ENCODE measurements around the gene PHIP. TPM values are rescaled to one million over a fixed set of nuclear protein-coding genes. Genes with fewer than 3 reads are reported as not detected.

Gene PHIP
- total and polyA plus RNA-seq, 8 donors: 27.3 to 82.2 (median 69.2) TPM

- DNase-seq: no peak
- no peaks in the 10 kb centered on the region for H3K27me3 ChIP-seq
- no peak overlapping the region for H3K4me3 ChIP-seq
- no peak for ATAC-seq
- TF ChIP-seq, protein P1, sequence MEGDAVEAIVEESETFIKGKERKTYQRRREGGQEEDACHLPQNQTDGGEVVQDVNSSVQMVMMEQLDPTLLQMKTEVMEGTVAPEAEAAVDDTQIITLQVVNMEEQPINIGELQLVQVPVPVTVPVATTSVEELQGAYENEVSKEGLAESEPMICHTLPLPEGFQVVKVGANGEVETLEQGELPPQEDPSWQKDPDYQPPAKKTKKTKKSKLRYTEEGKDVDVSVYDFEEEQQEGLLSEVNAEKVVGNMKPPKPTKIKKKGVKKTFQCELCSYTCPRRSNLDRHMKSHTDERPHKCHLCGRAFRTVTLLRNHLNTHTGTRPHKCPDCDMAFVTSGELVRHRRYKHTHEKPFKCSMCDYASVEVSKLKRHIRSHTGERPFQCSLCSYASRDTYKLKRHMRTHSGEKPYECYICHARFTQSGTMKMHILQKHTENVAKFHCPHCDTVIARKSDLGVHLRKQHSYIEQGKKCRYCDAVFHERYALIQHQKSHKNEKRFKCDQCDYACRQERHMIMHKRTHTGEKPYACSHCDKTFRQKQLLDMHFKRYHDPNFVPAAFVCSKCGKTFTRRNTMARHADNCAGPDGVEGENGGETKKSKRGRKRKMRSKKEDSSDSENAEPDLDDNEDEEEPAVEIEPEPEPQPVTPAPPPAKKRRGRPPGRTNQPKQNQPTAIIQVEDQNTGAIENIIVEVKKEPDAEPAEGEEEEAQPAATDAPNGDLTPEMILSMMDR (IDR thresholded peaks at IDR 0.05): no peak
- peaks cover 0 to 8% of the 10 kb centered on the region in 2 donors for H3K36me3 ChIP-seq
- peaks cover 8 to 62% of the 10 kb centered on the region in 2 donors for H3K4me1 ChIP-seq
- H3K27ac ChIP-seq: no peak overlapping the region
- no peaks in the 10 kb centered on the region for H3K9me3 ChIP-seq
- intact Hi-C loops (cut with DNase I): no loop called here
These were observed 6.5 kb downstream of the PHIP start for GRCh38 chr6:79071547-79071946.

GRCh38 chr6:79070206-79070825 lies 7.7 kb downstream of the PHIP start:
- Histone ChIP-seq H3K27ac (no peak overlapping the region), H3K27me3 (no peaks in the 10 kb centered on the region), H3K4me1 (peaks cover 8 to 51% of the 10 kb centered on the region in 2 donors), H3K36me3 (peaks cover 0 to 8% of the 10 kb centered on the region in 2 donors), H3K4me3 (no peak overlapping the region), H3K9me3 (no peaks in the 10 kb centered on the region)
- ATAC-seq (peak; percentile 43), DNase-seq (no peak)
- intact Hi-C loops (cut with DNase I): no loop called here
- TF ChIP-seq, protein P1 (IDR thresholded peaks at IDR 0.05): no peak

DNA sequence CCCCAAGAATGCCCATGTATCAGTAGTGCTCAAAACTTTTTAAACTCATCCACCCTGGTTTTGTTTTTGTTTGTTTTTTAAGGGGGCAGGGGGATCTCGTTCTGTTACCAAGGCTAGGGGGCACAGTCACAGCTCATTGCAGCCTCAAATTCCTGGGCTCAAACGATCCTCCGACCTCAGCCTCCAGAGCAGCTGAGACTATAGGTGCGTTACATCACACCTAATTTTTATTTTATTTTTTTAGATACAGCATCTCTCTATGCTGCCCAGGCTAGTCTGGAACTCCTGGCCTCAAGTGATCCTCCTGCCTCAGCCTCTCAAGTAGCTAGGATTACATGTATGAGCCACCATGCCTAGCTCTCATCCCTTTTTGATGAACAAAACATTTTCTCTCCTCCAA lies 11.2 kb downstream of the PHIP start:
- Histone ChIP-seq H3K9me3 (no peaks in the 10 kb centered on the region), H3K27me3 (no peaks in the 10 kb centered on the region), H3K4me1 (peaks cover 4 to 29% of the 10 kb centered on the region in 2 donors), H3K4me3 (no peak overlapping the region), H3K27ac (no peak overlapping the region), H3K36me3 (peaks cover 0 to 3% of the 10 kb centered on the region in 2 donors)
- DNase-seq: no peak
- TF ChIP-seq, protein P1 (IDR thresholded peaks at IDR 0.05): no peak
- intact Hi-C loops (cut with DNase I): no loop called here
- no peak for ATAC-seq

GRCh38 chr6:79066330-79066729 lies 11.7 kb downstream of the PHIP start:
- peaks cover 4 to 26% of the 10 kb centered on the region in 2 donors for H3K4me1 ChIP-seq
- intact Hi-C loops (cut with DNase I): no loop called here
- peaks cover 0 to 3% of the 10 kb centered on the region in 2 donors for H3K36me3 ChIP-seq
- ATAC-seq (no peak), DNase-seq (no peak)
- no peak overlapping the region for H3K27ac ChIP-seq
- TF ChIP-seq, protein P1 (IDR thresholded peaks at IDR 0.05): no peak
- no peak overlapping the region for H3K4me3 ChIP-seq
- no peaks in the 10 kb centered on the region for H3K9me3 ChIP-seq
- no peaks in the 10 kb centered on the region for H3K27me3 ChIP-seq

GRCh38 chr6:79065232-79065631 lies 12.8 kb downstream of the PHIP start:
- intact Hi-C loops (cut with DNase I): no loop called here
- no peaks in the 10 kb centered on the region for H3K9me3 ChIP-seq
- DNase-seq (no peak), ATAC-seq (no peak)
- H3K27ac ChIP-seq: no peak overlapping the region
- TF ChIP-seq, protein P1 (IDR thresholded peaks at IDR 0.05): no peak
- peaks cover 0 to 8% of the 10 kb centered on the region in 2 donors for H3K36me3 ChIP-seq
- no peaks in the 10 kb centered on the region for H3K27me3 ChIP-seq
- no peak overlapping the region for H3K4me3 ChIP-seq
- H3K4me1 ChIP-seq: peaks cover 4 to 15% of the 10 kb centered on the region in 2 donors
